Duodenal mucosa (tissue), 2 donors: ENCODE measurements around the gene NEMP1.
"Not testable (repeated sequence)": the region's sequence is repeated elsewhere in the genome, so short reads cannot be mapped to it uniquely, and the experiment has no call there.

Experiments used
- H3K27ac ChIP-seq: one replicate; pipeline ENCODE4 v1.7.0; 2013; ENCODE audit warnings: low read depth, low read length
- H3K27me3 ChIP-seq, 2 donors: one replicate each; pipeline ENCODE4 v1.7.0; 2013; ENCODE audit warnings: low read length in 2 of 2, control low read depth in 1 of 2; ENCODE audit not compliant: insufficient read depth in 2 of 2, control insufficient read depth in 1 of 2
- H3K36me3 ChIP-seq, 2 donors: one replicate each; pipeline ENCODE4 v1.7.0; 2013; ENCODE audit warnings: low read length in 2 of 2, control low read depth in 1 of 2; ENCODE audit not compliant: insufficient read depth in 2 of 2, control insufficient read depth in 1 of 2
- H3K4me1 ChIP-seq, 2 donors: one replicate each; pipeline ENCODE4 v1.7.0; 2013; ENCODE audit warnings: low read length in 2 of 2, control low read depth in 1 of 2; ENCODE audit not compliant: insufficient read depth in 2 of 2, control insufficient read depth in 1 of 2
- H3K4me3 ChIP-seq, 2 donors: one replicate each; pipeline ENCODE4 v1.7.0; 2013; ENCODE audit warnings: low read length in 2 of 2, low read depth in 1 of 2
- H3K9ac ChIP-seq, 2 donors: one replicate each; pipeline ENCODE4 v1.7.0; 2013; ENCODE audit warnings: low read length in 2 of 2, low read depth in 1 of 2
- H3K9me3 ChIP-seq, 2 donors: one replicate each; pipeline ENCODE4 v1.7.0; 2013; ENCODE audit warnings: low read length in 2 of 2, control low read depth in 1 of 2; ENCODE audit not compliant: control insufficient read depth in 1 of 2

Gene NEMP1

GRCh38 chr12:57031138-57031725, 47.4 kb downstream of the NEMP1 start:
- Histone ChIP-seq H3K27me3 (no peaks in the 10 kb centered on the region), H3K36me3 (peaks cover 38 to 88% of the 10 kb centered on the region in 2 donors)

GRCh38 chr12:57029457-57029856, 49.1 kb downstream of the NEMP1 start:
- no peak overlapping the region for H3K27ac ChIP-seq
- no peak overlapping the region for H3K4me3 ChIP-seq
- H3K9me3 ChIP-seq, result no peaks in the 10 kb centered on the region
- peaks cover 33 to 80% of the 10 kb centered on the region in 2 donors for H3K36me3 ChIP-seq
- no peaks in the 10 kb centered on the region for H3K4me1 ChIP-seq
- no peak overlapping the region for H3K9ac ChIP-seq
- H3K27me3 ChIP-seq, result no peaks in the 10 kb centered on the region

More at GRCh38 chr12:57031138-57031725, 47.4 kb downstream of the NEMP1 start:
- no peak overlapping the region for H3K4me3 ChIP-seq
- no peaks in the 10 kb centered on the region for H3K4me1 ChIP-seq
- H3K27ac ChIP-seq, result no peak overlapping the region
- H3K9me3 ChIP-seq, result no peaks in the 10 kb centered on the region
- H3K9ac ChIP-seq, result no peak overlapping the region

- Histone ChIP-seq H3K27ac (no peak overlapping the region), H3K4me3 (no peak overlapping the region), H3K4me1 (no peaks in the 10 kb centered on the region), H3K27me3 (no peaks in the 10 kb centered on the region), H3K9ac (no peak overlapping the region), H3K36me3 (peaks cover 33 to 67% of the 10 kb centered on the region in 2 donors), H3K9me3 (no peaks in the 10 kb centered on the region)
Observed at GRCh38 chr12:57027805-57028153, 50.8 kb downstream of the NEMP1 start.

GRCh38 chr12:57027011-57027804, 51.4 kb downstream of the NEMP1 start:
- H3K36me3 ChIP-seq, result peaks cover 33 to 62% of the 10 kb centered on the region in 2 donors
- H3K4me1 ChIP-seq, result no peaks in the 10 kb centered on the region
- H3K9ac ChIP-seq, result no peak overlapping the region
- no peak overlapping the region for H3K4me3 ChIP-seq
- H3K9me3 ChIP-seq, result no peaks in the 10 kb centered on the region
- no peak overlapping the region for H3K27ac ChIP-seq
- H3K27me3 ChIP-seq, result no peaks in the 10 kb centered on the region

- H3K9me3 ChIP-seq, result no peaks in the 10 kb centered on the region
- no peak overlapping the region for H3K9ac ChIP-seq
- no peak overlapping the region for H3K27ac ChIP-seq
- no peaks in the 10 kb centered on the region for H3K27me3 ChIP-seq
- H3K4me3 ChIP-seq, result no peak overlapping the region
- peaks cover 31 to 45% of the 10 kb centered on the region in 2 donors for H3K36me3 ChIP-seq
- H3K4me1 ChIP-seq, result no peaks in the 10 kb centered on the region
Observed at GRCh38 chr12:57025196-57025595, 53.4 kb downstream of the NEMP1 start.

GRCh38 chr12:57022324-57022723, 56.3 kb downstream of the NEMP1 start:
- H3K36me3 ChIP-seq, result peaks cover 9 to 17% of the 10 kb centered on the region in 2 donors
- not testable (repeated sequence) for H3K9ac ChIP-seq, H3K4me3 ChIP-seq, H3K27me3 ChIP-seq, H3K9me3 ChIP-seq, H3K27ac ChIP-seq, H3K4me1 ChIP-seq

- no peak overlapping the region for H3K4me3 ChIP-seq
- no peak overlapping the region for H3K27ac ChIP-seq
- H3K9me3 ChIP-seq, result no peaks in the 10 kb centered on the region
- H3K4me1 ChIP-seq, result no peaks in the 10 kb centered on the region
- no peak overlapping the region for H3K9ac ChIP-seq
- no peaks in the 10 kb centered on the region for H3K36me3 ChIP-seq
- H3K27me3 ChIP-seq, result peaks cover 0 to 4% of the 10 kb centered on the region in 2 donors
Observed at GRCh38 chr12:57019983-57020719, 58.4 kb downstream of the NEMP1 start.

GRCh38 chr12:57018906-57019305, 59.7 kb downstream of the NEMP1 start:
- Histone ChIP-seq H3K9me3 (no peaks in the 10 kb centered on the region), H3K36me3 (no peaks in the 10 kb centered on the region), H3K4me3 (no peak overlapping the region), H3K9ac (no peak overlapping the region), H3K27me3 (peaks cover 0 to 4% of the 10 kb centered on the region in 2 donors), H3K4me1 (no peaks in the 10 kb centered on the region), H3K27ac (no peak overlapping the region)

- H3K36me3 ChIP-seq, H3K4me1 ChIP-seq, H3K9ac ChIP-seq, H3K27ac ChIP-seq, H3K9me3 ChIP-seq, H3K27me3 ChIP-seq, H3K4me3 ChIP-seq: not testable (repeated sequence)
Observed at GRCh38 chr12:57018353-57018752, 60.2 kb downstream of the NEMP1 start.

GRCh38 chr12:57016348-57016747, 62.2 kb downstream of the NEMP1 start, which contains the start of gene TAC3:
TAC3 (minus strand) TSS chr12:57016529; CDS start chr12:57015797, 732 bp downstream.
- no peaks in the 10 kb centered on the region for H3K9me3 ChIP-seq
- H3K36me3 ChIP-seq, result no peaks in the 10 kb centered on the region
- peaks cover 3 to 4% of the 10 kb centered on the region in 2 donors for H3K27me3 ChIP-seq
- H3K27ac ChIP-seq, result no peak within 1 kb of the TSS
- H3K9ac ChIP-seq, result no peak within 1 kb of the TSS
- H3K4me1 ChIP-seq, result no peaks in the 10 kb centered on the region
- no peak within 1 kb of the TSS for H3K4me3 ChIP-seq
